ENCODE measurements around the gene LARGE1.

GRCh38 chr22:33402325-33402724, 518.0 kb downstream of the LARGE1 start:
- TF ChIP-seq, protein P1, sequence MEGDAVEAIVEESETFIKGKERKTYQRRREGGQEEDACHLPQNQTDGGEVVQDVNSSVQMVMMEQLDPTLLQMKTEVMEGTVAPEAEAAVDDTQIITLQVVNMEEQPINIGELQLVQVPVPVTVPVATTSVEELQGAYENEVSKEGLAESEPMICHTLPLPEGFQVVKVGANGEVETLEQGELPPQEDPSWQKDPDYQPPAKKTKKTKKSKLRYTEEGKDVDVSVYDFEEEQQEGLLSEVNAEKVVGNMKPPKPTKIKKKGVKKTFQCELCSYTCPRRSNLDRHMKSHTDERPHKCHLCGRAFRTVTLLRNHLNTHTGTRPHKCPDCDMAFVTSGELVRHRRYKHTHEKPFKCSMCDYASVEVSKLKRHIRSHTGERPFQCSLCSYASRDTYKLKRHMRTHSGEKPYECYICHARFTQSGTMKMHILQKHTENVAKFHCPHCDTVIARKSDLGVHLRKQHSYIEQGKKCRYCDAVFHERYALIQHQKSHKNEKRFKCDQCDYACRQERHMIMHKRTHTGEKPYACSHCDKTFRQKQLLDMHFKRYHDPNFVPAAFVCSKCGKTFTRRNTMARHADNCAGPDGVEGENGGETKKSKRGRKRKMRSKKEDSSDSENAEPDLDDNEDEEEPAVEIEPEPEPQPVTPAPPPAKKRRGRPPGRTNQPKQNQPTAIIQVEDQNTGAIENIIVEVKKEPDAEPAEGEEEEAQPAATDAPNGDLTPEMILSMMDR (IDR thresholded peaks at IDR 0.05; ENCODE audit: insufficient read depth, low read length, poor library complexity, severe bottlenecking): no peak
- TF ChIP-seq EZH2phosphoT487 (conservative IDR thresholded peaks at IDR 0.05; ENCODE audit: low read length): no peak

All from SU-DHL-6 (cell line).